MM.1S (cell line): ENCODE measurements around the gene NUAK1.
A peak's percentile ranks its signal among the peaks of the same experiment; 100 is the strongest.

Source experiments
- DNase-seq: peaks from one replicate; pipeline ENCODE4 v3.0.0-alpha.2; 2015
- H2AFZ ChIP-seq: fragments of 300-600 bp; sonication (generic); 2 replicates; pipeline ENCODE4 v1.6.0; 2016; ENCODE audit warnings: antibody characterized with exemption, low read length
- H3F3A ChIP-seq: fragments of 300-600 bp; sonication (generic); 2 replicates; pipeline ENCODE4 v1.6.1; 2016; ENCODE audit warnings: mild to moderate bottlenecking, antibody characterized with exemption, low read length, moderate library complexity, mixed read lengths; ENCODE audit not compliant: insufficient read depth
- H3K27ac ChIP-seq: fragments of 300-600 bp; sonication (generic); 2 replicates; pipeline ENCODE4 v1.5.1; 2016; ENCODE audit warnings: mild to moderate bottlenecking, low read length
- H3K27me3 ChIP-seq: fragments of 300-600 bp; sonication (generic); replicated peaks from 2 replicates; pipeline ENCODE4 v1.6.0; 2016; ENCODE audit warnings: low read length; ENCODE audit not compliant: insufficient read depth
- H3K36me3 ChIP-seq: fragments of 300-600 bp; sonication (generic); replicated peaks from 2 replicates; pipeline ENCODE4 v1.6.1; 2016; ENCODE audit warnings: mild to moderate bottlenecking, low read length, mixed read lengths; ENCODE audit not compliant: insufficient read depth
- H3K4me1 ChIP-seq: fragments of 300-600 bp; sonication (generic); 2 replicates; pipeline ENCODE4 v1.6.1; 2016; ENCODE audit warnings: low read length, mixed read lengths
- H3K4me2 ChIP-seq: fragments of 300-600 bp; sonication (generic); 2 replicates; pipeline ENCODE4 v1.6.0; 2016; ENCODE audit warnings: low read depth, low read length
- H3K4me3 ChIP-seq: fragments of 300-600 bp; sonication (generic); 2 replicates; pipeline ENCODE4 v1.5.1; 2016; ENCODE audit warnings: low read length, mixed read lengths
- H3K79me2 ChIP-seq: fragments of 300-600 bp; sonication (generic); 2 replicates; pipeline ENCODE4 v1.6.1; 2016; ENCODE audit warnings: mixed run types, low read length, mixed read lengths
- H3K9ac ChIP-seq: fragments of 300-600 bp; sonication (generic); 2 replicates; pipeline ENCODE4 v1.6.1; 2016; ENCODE audit warnings: low read length, mixed read lengths
- H3K9me2 ChIP-seq: fragments of 300-600 bp; sonication (generic); replicated peaks from 2 replicates; pipeline ENCODE4 v1.6.1; 2016; ENCODE audit warnings: mild to moderate bottlenecking, low read length, mixed read lengths; ENCODE audit not compliant: insufficient read depth
- H3K9me3 ChIP-seq: fragments of 300-600 bp; sonication (generic); replicated peaks from 2 replicates; pipeline ENCODE4 v1.6.1; 2016; ENCODE audit warnings: mild to moderate bottlenecking, low read length, mixed read lengths; ENCODE audit not compliant: insufficient read depth
- H4K20me1 ChIP-seq: fragments of 300-600 bp; sonication (generic); 2 replicates; pipeline ENCODE4 v1.6.1; 2016; ENCODE audit warnings: mild to moderate bottlenecking, low read length, moderate library complexity, mixed read lengths; ENCODE audit not compliant: insufficient read depth
- CTCF ChIP-seq: fragments of 300-600 bp; sonication (generic); IDR thresholded peaks from 2 replicates; pipeline ENCODE4 v1.5.1; 2016; ENCODE audit warnings: antibody characterized with exemption, low read length, mixed read lengths
- EZH2 ChIP-seq: fragments of 300-600 bp; sonication (generic); optimal IDR thresholded peaks from 2 replicates; pipeline ENCODE3; 2017; ENCODE audit warnings: low read depth, mild to moderate bottlenecking, antibody characterized with exemption, low read length, mixed read lengths
- EZH2phosphoT487 ChIP-seq: fragments of 300-600 bp; sonication (generic); IDR thresholded peaks from 2 replicates; pipeline ENCODE4 v1.6.1; 2018; ENCODE audit warnings: antibody characterized with exemption, low read length

The NUAK1 gene

GRCh38 chr12:106138633-106139421, at the start of gene NUAK1:
Gene NUAK1 (minus strand): TSS chr12:106138954. CDS start chr12:106138653, 301 bp downstream.
- H3K4me2 ChIP-seq = peak within 1 kb of the TSS; percentile 88

GRCh38 chr12:106188256-106188655, 49.5 kb upstream of the NUAK1 start:
- no peaks in the 10 kb centered on the region for H3K9me3 ChIP-seq
- DNase-seq = no peak
- H3K9ac ChIP-seq = no peak overlapping the region
- H3K36me3 ChIP-seq = no peaks in the 10 kb centered on the region
- no peak overlapping the region for H3K4me2 ChIP-seq
- no peaks in the 10 kb centered on the region for H3K4me1 ChIP-seq
- no peaks in the 10 kb centered on the region for H4K20me1 ChIP-seq
- no peak overlapping the region for H3K4me3 ChIP-seq
- no peak overlapping the region for H3K27ac ChIP-seq
- no peaks in the 10 kb centered on the region for H3K9me2 ChIP-seq
- no peak overlapping the region for H2AFZ ChIP-seq
- H3K27me3 ChIP-seq = no peaks in the 10 kb centered on the region
- no peaks in the 10 kb centered on the region for H3F3A ChIP-seq
- H3K79me2 ChIP-seq = no peaks in the 10 kb centered on the region
- no peak for TF ChIP-seq CTCF
- TF ChIP-seq EZH2 = no peak
- no peak for TF ChIP-seq EZH2phosphoT487

More at GRCh38 chr12:106138633-106139421, at the start of gene NUAK1:
- Histone ChIP-seq H3K27me3 (no peaks in the 10 kb centered on the region), H3K36me3 (0 out of 2 replicates have a peak, but pooled peaks cover 3% of the 10 kb centered on the region), H3K4me3 (peak within 1 kb of the TSS; percentile 96), H3K9me2 (no peaks in the 10 kb centered on the region), H3K4me1 (peaks cover 48% of the 10 kb centered on the region), H3K79me2 (peaks cover 83% of the 10 kb centered on the region), H4K20me1 (peaks cover 7% of the 10 kb centered on the region; the same call in 1 of the 2 replicates), H3K9me3 (no peaks in the 10 kb centered on the region), H3F3A (peaks cover 33% of the 10 kb centered on the region), H3K9ac (peak within 1 kb of the TSS; percentile 97), H3K27ac (peak within 1 kb of the TSS; percentile 77), H2AFZ (peak within 1 kb of the TSS; percentile 70)
- DNase-seq = peak; percentile 84
- TF ChIP-seq EZH2phosphoT487 (no peak), EZH2 (no peak), CTCF (no peak)

GRCh38 chr12:106187842-106188241, 49.1 kb upstream of the NUAK1 start:
- no peak overlapping the region for H3K27ac ChIP-seq
- TF ChIP-seq CTCF (no peak), EZH2phosphoT487 (no peak), EZH2 (no peak)
- H3K36me3 ChIP-seq = no peaks in the 10 kb centered on the region
- no peak overlapping the region for H3K9ac ChIP-seq
- DNase-seq = no peak
- H3F3A ChIP-seq = no peaks in the 10 kb centered on the region
- no peak overlapping the region for H2AFZ ChIP-seq
- H4K20me1 ChIP-seq = no peaks in the 10 kb centered on the region
- H3K4me1 ChIP-seq = no peaks in the 10 kb centered on the region
- H3K4me2 ChIP-seq = no peak overlapping the region
- H3K9me3 ChIP-seq = no peaks in the 10 kb centered on the region
- H3K79me2 ChIP-seq = no peaks in the 10 kb centered on the region
- no peaks in the 10 kb centered on the region for H3K9me2 ChIP-seq
- no peaks in the 10 kb centered on the region for H3K27me3 ChIP-seq
- no peak overlapping the region for H3K4me3 ChIP-seq
